H9 (cell line): ENCODE results near the gene LRCH4. TPM values are rescaled to one million over a fixed set of nuclear protein-coding genes. Genes with fewer than 3 reads are reported as not detected.
A peak's percentile ranks its signal among the peaks of the same experiment; 100 is the strongest.

Source experiments
- DNase-seq: peaks from one replicate; pipeline ENCODE4 v3.0.0-alpha.2; 2017
- H2AFZ ChIP-seq: one replicate; pipeline ENCODE4 v1.6.1; 2013; ENCODE audit warnings: mild to moderate bottlenecking, low read length, control low read depth, moderate library complexity
- H2AK5ac ChIP-seq: 2 replicates; pipeline ENCODE4 v1.6.1; 2013; ENCODE audit warnings: low read length, control low read depth, mixed read lengths; ENCODE audit not compliant: insufficient read length
- H2BK120ac ChIP-seq: one replicate; pipeline ENCODE4 v1.6.1; 2013; ENCODE audit warnings: low read depth, mild to moderate bottlenecking, low read length, control low read depth, inconsistent platforms; ENCODE audit not compliant: poor library complexity, severe bottlenecking
- H2BK12ac ChIP-seq: 2 replicates; pipeline ENCODE4 v1.6.1; 2013; ENCODE audit warnings: low read length, control low read depth, mixed read lengths, low read depth; ENCODE audit not compliant: insufficient read length
- H2BK15ac ChIP-seq: 2 replicates; pipeline ENCODE4 v1.6.1; 2013; ENCODE audit warnings: low read depth, low read length, control low read depth
- H2BK20ac ChIP-seq: one replicate; pipeline ENCODE4 v1.6.1; 2013; ENCODE audit warnings: low read depth, mild to moderate bottlenecking, low read length, control low read depth, inconsistent platforms; ENCODE audit not compliant: poor library complexity, severe bottlenecking
- H2BK5ac ChIP-seq: 2 replicates; pipeline ENCODE4 v1.6.1; 2013; ENCODE audit warnings: low read length, control low read depth, mixed read lengths; ENCODE audit not compliant: insufficient read length
- H3K14ac ChIP-seq: 2 replicates; pipeline ENCODE4 v1.6.1; 2013; ENCODE audit warnings: low read length, control low read depth; ENCODE audit not compliant: insufficient read depth
- H3K18ac ChIP-seq: 2 replicates; pipeline ENCODE4 v1.6.1; 2013; ENCODE audit warnings: low read depth, mild to moderate bottlenecking, mixed read lengths, low read length, control low read depth; ENCODE audit not compliant: insufficient read length
- H3K23ac ChIP-seq: 2 replicates; pipeline ENCODE4 v1.6.1; 2013; ENCODE audit warnings: low read length, control low read depth, mixed read lengths, low read depth; ENCODE audit not compliant: insufficient read length
- H3K23me2 ChIP-seq: 2 replicates; pipeline ENCODE4 v1.6.1; 2013; ENCODE audit warnings: low read depth, mild to moderate bottlenecking, mixed read lengths, low read length, control low read depth; ENCODE audit not compliant: insufficient read length, poor library complexity, severe bottlenecking
- H3K27ac ChIP-seq: 2 replicates; pipeline ENCODE4 v1.5.1; 2013; ENCODE audit warnings: low read length, control low read depth, mixed read lengths, low read depth; ENCODE audit not compliant: insufficient read length
- H3K27me3 ChIP-seq: 2 replicates; pipeline ENCODE4 v1.6.1; 2013; ENCODE audit warnings: low read length, control low read depth, inconsistent platforms; ENCODE audit not compliant: insufficient read depth
- H3K4ac ChIP-seq: 2 replicates; pipeline ENCODE4 v1.6.1; 2013; ENCODE audit warnings: low read depth, mild to moderate bottlenecking, control low read depth, inconsistent platforms, low read length, moderate library complexity
- H3K4me1 ChIP-seq: 2 replicates; pipeline ENCODE4 v1.6.1; 2013; ENCODE audit warnings: low read length, control low read depth, inconsistent platforms; ENCODE audit not compliant: insufficient read depth
- H3K4me2 ChIP-seq: 2 replicates; pipeline ENCODE4 v1.6.1; 2013; ENCODE audit warnings: low read length, control low read depth, mixed read lengths; ENCODE audit not compliant: insufficient read length, insufficient read depth
- H3K56ac ChIP-seq: 2 replicates; pipeline ENCODE4 v1.6.1; 2013; ENCODE audit warnings: low read depth, mild to moderate bottlenecking, mixed read lengths, low read length, control low read depth; ENCODE audit not compliant: insufficient read length
- H3K79me1 ChIP-seq: 2 replicates; pipeline ENCODE4 v1.6.1; 2013; ENCODE audit warnings: low read depth, mild to moderate bottlenecking, moderate library complexity, low read length, control low read depth, inconsistent platforms; ENCODE audit not compliant: insufficient read depth, poor library complexity, severe bottlenecking
- H3K79me2 ChIP-seq: 2 replicates; pipeline ENCODE4 v1.6.1; 2013; ENCODE audit warnings: low read length, control low read depth, inconsistent platforms; ENCODE audit not compliant: insufficient read depth
- H3K9ac ChIP-seq: 2 replicates; pipeline ENCODE4 v1.6.1; 2013; ENCODE audit warnings: low read length, control low read depth, mixed read lengths; ENCODE audit not compliant: insufficient read length; ENCODE audit errors: extremely low read depth
- H3K9me3 ChIP-seq: one replicate; pipeline ENCODE4 v1.6.1; 2013; ENCODE audit warnings: low read depth, low read length, inconsistent platforms; ENCODE audit not compliant: control insufficient read depth
- H3T11ph ChIP-seq: one replicate; pipeline ENCODE4 v1.6.1; 2013; ENCODE audit warnings: mild to moderate bottlenecking, low read length, control low read depth, inconsistent platforms
- H4K20me1 ChIP-seq: one replicate; pipeline ENCODE4 v1.6.1; 2013; ENCODE audit not compliant: control insufficient read depth, insufficient read length, insufficient read depth
- H4K5ac ChIP-seq: 2 replicates; pipeline ENCODE4 v1.6.1; 2013; ENCODE audit warnings: low read depth, mild to moderate bottlenecking, mixed read lengths, low read length, control low read depth; ENCODE audit not compliant: insufficient read length
- H4K8ac ChIP-seq: replicated peaks from 2 replicates; pipeline ENCODE4 v1.6.1; 2013; ENCODE audit warnings: low read length, control low read depth, mixed read lengths, low read depth; ENCODE audit not compliant: insufficient read length
- H4K91ac ChIP-seq: 2 replicates; pipeline ENCODE4 v1.6.1; 2013; ENCODE audit warnings: low read depth, mild to moderate bottlenecking, moderate library complexity, mixed read lengths, low read length, control low read depth; ENCODE audit not compliant: insufficient read length
- H3K27ac Mint-ChIP-seq, 3 experiments: 2 replicates in 2 of 3; 3 replicates in 1 of 3; pipeline ENCODE4 v1.8.0; 2020 to 2021; ENCODE audit warnings: mixed read lengths in 3 of 3, mild to moderate bottlenecking in 1 of 3, moderate library complexity in 1 of 3
- H3K27me3 Mint-ChIP-seq: 2 replicates; pipeline ENCODE4 v1.8.0; 2021; ENCODE audit warnings: low read depth, mild to moderate bottlenecking, moderate library complexity, mixed read lengths
- H3K36me3 Mint-ChIP-seq, 3 experiments: 2 replicates in 2 of 3; 3 replicates in 1 of 3; pipeline ENCODE4 v1.8.0; 2020 to 2021; ENCODE audit warnings: low read depth in 3 of 3, mixed read lengths in 3 of 3; ENCODE audit not compliant: insufficient read depth in 1 of 3
- H3K4me1 Mint-ChIP-seq, 2 experiments: 2 replicates each; pipeline ENCODE4 v1.8.0; 2020; ENCODE audit warnings: mixed read lengths in 2 of 2
- H3K4me3 Mint-ChIP-seq, 2 experiments: 2 replicates in 1 of 2; 3 replicates in 1 of 2; pipeline ENCODE4 v1.8.0; 2020 to 2021; ENCODE audit warnings: mild to moderate bottlenecking in 2 of 2, mixed read lengths in 2 of 2, moderate library complexity in 1 of 2
- H3K9me3 Mint-ChIP-seq, 2 experiments: 2 replicates in 1 of 2; 3 replicates in 1 of 2; pipeline ENCODE4 v1.8.0; 2020; ENCODE audit warnings: mild to moderate bottlenecking in 2 of 2, mixed read lengths in 2 of 2, moderate library complexity in 1 of 2
- CTCF ChIP-seq: fragments of 200-600 bp; sonication (generic); conservative IDR thresholded peaks from 3 replicates; pipeline ENCODE4 v1.8.0; 2021; ENCODE audit warnings: antibody characterized with exemption, mild to moderate bottlenecking
- WGBS: extraction: QIAGEN DNeasy Blood & Tissue Kit; methylation state at CpG from one replicate; pipeline ENCODE4 v1.1.7; 2013; ENCODE audit warnings: missing lambda C conversion rate, low lambda C conversion rate, mixed read lengths; ENCODE audit not compliant: insufficient read length; ENCODE audit errors: extremely low coverage; 5-methylcytosine and 5-hydroxymethylcytosine counted together
- total RNA-seq: library from RNA; stranded (reverse); gene quantifications from 2 replicates; pipeline ENCODE4 v1.2.1, GENCODE V29; 2021

The LRCH4 gene
- total RNA-seq, 1 experiment from 2014 or later: 39.1 TPM

DNA sequence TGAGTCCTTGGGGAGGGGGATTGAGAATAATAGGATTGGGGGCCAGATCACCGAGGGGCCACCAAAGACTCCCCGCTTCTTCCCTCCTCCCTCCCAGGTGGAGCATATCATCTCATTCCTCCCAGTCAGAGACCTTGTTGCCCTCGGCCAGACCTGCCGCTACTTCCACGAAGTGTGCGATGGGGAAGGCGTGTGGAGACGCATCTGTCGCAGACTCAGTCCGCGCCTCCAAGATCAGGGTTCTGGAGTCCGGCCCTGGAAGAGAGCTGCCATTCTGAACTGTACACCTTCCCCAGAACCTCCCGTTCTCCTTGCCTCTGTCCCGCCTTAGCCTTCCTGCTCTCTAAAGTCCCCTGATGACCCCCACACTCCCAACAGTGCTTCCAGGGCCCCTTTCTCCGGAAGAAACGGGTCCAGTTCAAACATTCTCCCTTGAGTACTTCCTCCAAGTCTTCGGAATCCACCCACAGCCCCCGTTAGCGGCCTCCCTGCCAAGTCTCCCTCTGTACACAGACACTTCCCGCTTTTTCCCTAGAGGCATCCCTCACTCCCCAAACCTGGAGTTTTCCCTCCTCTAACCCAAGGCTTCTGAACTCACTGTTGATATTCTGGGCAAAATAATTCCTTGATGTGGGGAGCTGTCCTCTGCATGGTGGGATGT, 4.3 kb upstream of the LRCH4 start:
- H4K5ac ChIP-seq: no peak overlapping the region
- no peak overlapping the region for H3K27ac ChIP-seq
- no peak overlapping the region for H3K4ac ChIP-seq
- no peak for DNase-seq
- no peak overlapping the region for H2AFZ ChIP-seq
- no peak overlapping the region for H3T11ph ChIP-seq
- no peaks in the 10 kb centered on the region for H3K79me1 ChIP-seq
- peaks cover 3% of the 10 kb centered on the region; the same call in 1 of the 2 replicates for H3K4me1 ChIP-seq
- no peaks in the 10 kb centered on the region for H3K23me2 ChIP-seq
- H3K4me3 Mint-ChIP-seq: peak overlapping the region in 1 of 2 experiments; percentile 28; a peak in 2 of 5 replicates
- H3K27me3 Mint-ChIP-seq: peaks cover 40% of the 10 kb centered on the region
- H3K56ac ChIP-seq: no peak overlapping the region
- H3K36me3 Mint-ChIP-seq: peaks cover 0 to 12% (median 0%) of the 10 kb centered on the region in 3 experiments; a peak in 1 of 7 replicates
- no peak overlapping the region for H2BK12ac ChIP-seq
- H3K9ac ChIP-seq: no peak overlapping the region
- no peak overlapping the region for H3K18ac ChIP-seq
- H3K9me3 Mint-ChIP-seq: no peaks in the 10 kb centered on the region
- H4K8ac ChIP-seq: no peak overlapping the region
- H3K79me2 ChIP-seq: no peaks in the 10 kb centered on the region
- no peak overlapping the region for H3K14ac ChIP-seq
- peaks cover 17 to 22% of the 10 kb centered on the region in 2 experiments for H3K4me1 Mint-ChIP-seq
- H3K27me3 ChIP-seq: no peaks in the 10 kb centered on the region
- no peak overlapping the region for H3K23ac ChIP-seq
- no peak overlapping the region for H4K91ac ChIP-seq
- H2BK15ac ChIP-seq: no peak overlapping the region
- H2AK5ac ChIP-seq: no peak overlapping the region
- WGBS: no CpG with 5 or more reads among the region's 20 CpGs
- 0 out of 7 replicates have a peak overlapping the region, but pooled peaks of 1 of the 3 experiments have one; percentile 5 for H3K27ac Mint-ChIP-seq
- H3K9me3 ChIP-seq: no peaks in the 10 kb centered on the region
- peak overlapping the region; percentile 29 for H3K4me2 ChIP-seq
- no peak overlapping the region for H2BK120ac ChIP-seq
- H2BK5ac ChIP-seq: no peak overlapping the region
- no peak for TF ChIP-seq CTCF
- no peaks in the 10 kb centered on the region for H4K20me1 ChIP-seq
- H2BK20ac ChIP-seq: no peak overlapping the region
